Endodermal cell (in vitro differentiated cells): ENCODE measurements around the gene DICER1. TPM values are rescaled to one million over a fixed set of nuclear protein-coding genes. Genes with fewer than 3 reads are reported as not detected.

Experiments
- DNase-seq: peaks from one replicate; pipeline ENCODE4 v3.0.0-alpha.2; 2017
- H3K27ac ChIP-seq: 2 replicates; pipeline ENCODE4 v1.5.1; 2013; ENCODE audit warnings: mild to moderate bottlenecking, low read depth, low read length, moderate library complexity
- H3K27me3 ChIP-seq: 2 replicates; pipeline ENCODE4 v1.6.1; 2013; ENCODE audit warnings: mild to moderate bottlenecking, low read length, moderate library complexity; ENCODE audit not compliant: insufficient read depth, control insufficient read depth, poor library complexity, severe bottlenecking
- H3K36me3 ChIP-seq: 2 replicates; pipeline ENCODE4 v1.7.0; 2013; ENCODE audit warnings: mild to moderate bottlenecking, low read length, moderate library complexity; ENCODE audit not compliant: control insufficient read depth, insufficient read depth
- H3K4me1 ChIP-seq: one replicate; pipeline ENCODE4 v1.7.0; 2013; ENCODE audit warnings: low read length; ENCODE audit not compliant: control insufficient read depth, insufficient read depth
- H3K4me3 ChIP-seq: 2 replicates; pipeline ENCODE4 v1.5.1; 2013; ENCODE audit warnings: mild to moderate bottlenecking, low read length, moderate library complexity
- H3K9ac ChIP-seq: 2 replicates; pipeline ENCODE4 v1.6.1; 2013; ENCODE audit warnings: mild to moderate bottlenecking, low read length, moderate library complexity; ENCODE audit not compliant: poor library complexity, severe bottlenecking; ENCODE audit errors: extremely low read depth
- H3K9me3 ChIP-seq: 2 replicates; pipeline ENCODE4 v1.6.1; 2013; ENCODE audit warnings: mild to moderate bottlenecking, low read length, moderate library complexity; ENCODE audit not compliant: control insufficient read depth
- H3K27ac Mint-ChIP-seq: 2 replicates; pipeline ENCODE4 v1.8.0; 2020; ENCODE audit warnings: mixed read lengths
- H3K27me3 Mint-ChIP-seq: 2 replicates; pipeline ENCODE4 v1.8.0; 2021; ENCODE audit warnings: mild to moderate bottlenecking, mixed read lengths; ENCODE audit not compliant: insufficient read depth
- H3K36me3 Mint-ChIP-seq: 2 replicates; pipeline ENCODE4 v1.8.0; 2020; ENCODE audit warnings: low read depth, mixed read lengths
- H3K4me1 Mint-ChIP-seq: 2 replicates; pipeline ENCODE4 v1.8.0; 2020; ENCODE audit warnings: mixed read lengths
- H3K4me3 Mint-ChIP-seq: 2 replicates; pipeline ENCODE4 v1.8.0; 2020; ENCODE audit warnings: mild to moderate bottlenecking, moderate library complexity, mixed read lengths
- H3K9me3 Mint-ChIP-seq: 2 replicates; pipeline ENCODE4 v1.8.0; 2020; ENCODE audit warnings: mild to moderate bottlenecking, mixed read lengths
- WGBS, 2 experiments: methylation state at CpG; one replicate each; pipeline versions ENCODE4 v1.1.5 to v1.1.7; 2013; ENCODE audit warnings: missing lambda C conversion rate in 2 of 2, mixed read lengths in 1 of 2; ENCODE audit not compliant: insufficient coverage in 1 of 2, insufficient read length in 1 of 2; 5-methylcytosine and 5-hydroxymethylcytosine counted together
- total RNA-seq, 2 donors: library from RNA; stranded (reverse); fragmentation: NEBNext Ultra II Directional in 1 of 2; extraction: Animal tissue kit (Norgen Biotek cat#: 25700) in 1 of 2; gene quantifications; 2 replicates in 1 of 2; 3 replicates in 1 of 2; pipeline ENCODE4 v1.2.1, GENCODE V29; 2021
- TF ChIP-seq, protein P1 (sequence below): fragments of 200-600 bp; sonication (generic); conservative IDR thresholded peaks from 2 replicates; pipeline ENCODE4 v1.5.0; 2021; ENCODE audit warnings: antibody characterized with exemption, mild to moderate bottlenecking

Gene DICER1
- total RNA-seq, 2 donors from 2014 or later = 66.1 to 69.2 TPM

GRCh38 chr14:95126906-95127530 lies 30.3 kb downstream of the DICER1 start:
- H3K4me3 Mint-ChIP-seq = no peak overlapping the region

DNA sequence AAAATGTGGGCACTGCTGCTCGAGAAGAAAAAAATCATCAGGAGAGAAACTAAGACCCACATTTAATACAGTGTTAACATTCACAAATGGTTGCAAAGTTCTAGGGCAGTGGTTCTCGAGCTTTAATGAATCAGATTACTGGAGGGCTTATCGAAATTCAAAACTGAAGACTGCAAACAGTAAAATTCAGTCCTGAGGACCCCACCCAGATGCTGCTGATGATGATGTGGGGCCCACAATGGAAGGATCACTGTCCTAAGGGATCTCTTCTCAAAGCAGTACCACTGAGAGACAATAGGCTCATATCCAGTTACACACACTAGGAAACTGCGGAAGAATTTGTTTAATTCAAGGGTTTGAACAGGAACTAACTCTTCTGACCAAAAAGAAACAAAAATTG lies 31.4 kb downstream of the DICER1 start:
- Mint-ChIP-seq H3K36me3 (peaks cover 44% of the 10 kb centered on the region), H3K27ac (no peak overlapping the region), H3K9me3 (no peaks in the 10 kb centered on the region), H3K27me3 (no peaks in the 10 kb centered on the region), H3K4me1 (peaks cover 7% of the 10 kb centered on the region), H3K4me3 (no peak overlapping the region)
- Histone ChIP-seq H3K9ac (no peak overlapping the region), H3K9me3 (no peaks in the 10 kb centered on the region), H3K36me3 (peaks cover 76% of the 10 kb centered on the region), H3K4me1 (peaks cover 9% of the 10 kb centered on the region), H3K27ac (no peak overlapping the region), H3K27me3 (no peaks in the 10 kb centered on the region), H3K4me3 (no peak overlapping the region)
- DNase-seq = no peak
- WGBS, 2 experiments = 89 to 95% methylated on average over 3 to 4 of the region's 4 CpGs
- TF ChIP-seq, protein P1, sequence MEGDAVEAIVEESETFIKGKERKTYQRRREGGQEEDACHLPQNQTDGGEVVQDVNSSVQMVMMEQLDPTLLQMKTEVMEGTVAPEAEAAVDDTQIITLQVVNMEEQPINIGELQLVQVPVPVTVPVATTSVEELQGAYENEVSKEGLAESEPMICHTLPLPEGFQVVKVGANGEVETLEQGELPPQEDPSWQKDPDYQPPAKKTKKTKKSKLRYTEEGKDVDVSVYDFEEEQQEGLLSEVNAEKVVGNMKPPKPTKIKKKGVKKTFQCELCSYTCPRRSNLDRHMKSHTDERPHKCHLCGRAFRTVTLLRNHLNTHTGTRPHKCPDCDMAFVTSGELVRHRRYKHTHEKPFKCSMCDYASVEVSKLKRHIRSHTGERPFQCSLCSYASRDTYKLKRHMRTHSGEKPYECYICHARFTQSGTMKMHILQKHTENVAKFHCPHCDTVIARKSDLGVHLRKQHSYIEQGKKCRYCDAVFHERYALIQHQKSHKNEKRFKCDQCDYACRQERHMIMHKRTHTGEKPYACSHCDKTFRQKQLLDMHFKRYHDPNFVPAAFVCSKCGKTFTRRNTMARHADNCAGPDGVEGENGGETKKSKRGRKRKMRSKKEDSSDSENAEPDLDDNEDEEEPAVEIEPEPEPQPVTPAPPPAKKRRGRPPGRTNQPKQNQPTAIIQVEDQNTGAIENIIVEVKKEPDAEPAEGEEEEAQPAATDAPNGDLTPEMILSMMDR = no peak

More at GRCh38 chr14:95126906-95127530, 30.3 kb downstream of the DICER1 start:
- Mint-ChIP-seq H3K27me3 (no peaks in the 10 kb centered on the region), H3K9me3 (no peaks in the 10 kb centered on the region), H3K36me3 (peaks cover 47% of the 10 kb centered on the region), H3K4me1 (peaks cover 7% of the 10 kb centered on the region), H3K27ac (no peak overlapping the region)
- WGBS, 2 experiments = 86 to 96% methylated on average over 1 of the region's 1 CpG
- no peaks in the 10 kb centered on the region for H3K9me3 ChIP-seq
- H3K4me1 ChIP-seq = peaks cover 9% of the 10 kb centered on the region
- no peak for DNase-seq
- no peak overlapping the region for H3K4me3 ChIP-seq
- H3K9ac ChIP-seq = no peak overlapping the region
- H3K27me3 ChIP-seq = no peaks in the 10 kb centered on the region
- TF ChIP-seq, protein P1 = no peak
- H3K27ac ChIP-seq = no peak overlapping the region
- peaks cover 77% of the 10 kb centered on the region for H3K36me3 ChIP-seq

GRCh38 chr14:95125221-95125620 lies 32.1 kb downstream of the DICER1 start:
- H3K27ac ChIP-seq = peak overlapping the region; percentile 45
- no peak overlapping the region for H3K4me3 ChIP-seq
- Mint-ChIP-seq H3K27ac (peak overlapping the region; percentile 31), H3K4me3 (no peak overlapping the region), H3K4me1 (peaks cover 7% of the 10 kb centered on the region), H3K9me3 (no peaks in the 10 kb centered on the region), H3K27me3 (no peaks in the 10 kb centered on the region), H3K36me3 (peaks cover 42% of the 10 kb centered on the region)
- H3K9ac ChIP-seq = no peak overlapping the region
- peaks cover 77% of the 10 kb centered on the region for H3K36me3 ChIP-seq
- WGBS, 2 experiments = 57 to 86% methylated on average over 1 to 2 of the region's 3 CpGs
- DNase-seq = no peak
- H3K27me3 ChIP-seq = no peaks in the 10 kb centered on the region
- H3K4me1 ChIP-seq = peaks cover 9% of the 10 kb centered on the region
- H3K9me3 ChIP-seq = no peaks in the 10 kb centered on the region
- TF ChIP-seq, protein P1 = no peak
